H9 (cell line): Measurements from ENCODE around the gene ANO2. TPM values are rescaled to one million over a fixed set of nuclear protein-coding genes. Genes with fewer than 3 reads are reported as not detected.

ENCODE experiments used
- DNase-seq: peaks from one replicate; pipeline ENCODE4 v3.0.0-alpha.2; 2017
- H2AFZ ChIP-seq: one replicate; pipeline ENCODE4 v1.6.1; 2013; ENCODE audit warnings: mild to moderate bottlenecking, low read length, control low read depth, moderate library complexity
- H2AK5ac ChIP-seq: 2 replicates; pipeline ENCODE4 v1.6.1; 2013; ENCODE audit warnings: low read length, control low read depth, mixed read lengths; ENCODE audit not compliant: insufficient read length
- H2BK120ac ChIP-seq: one replicate; pipeline ENCODE4 v1.6.1; 2013; ENCODE audit warnings: low read depth, mild to moderate bottlenecking, low read length, control low read depth, inconsistent platforms; ENCODE audit not compliant: poor library complexity, severe bottlenecking
- H2BK12ac ChIP-seq: 2 replicates; pipeline ENCODE4 v1.6.1; 2013; ENCODE audit warnings: low read length, control low read depth, mixed read lengths, low read depth; ENCODE audit not compliant: insufficient read length
- H2BK15ac ChIP-seq: 2 replicates; pipeline ENCODE4 v1.6.1; 2013; ENCODE audit warnings: low read depth, low read length, control low read depth
- H2BK20ac ChIP-seq: one replicate; pipeline ENCODE4 v1.6.1; 2013; ENCODE audit warnings: low read depth, mild to moderate bottlenecking, low read length, control low read depth, inconsistent platforms; ENCODE audit not compliant: poor library complexity, severe bottlenecking
- H2BK5ac ChIP-seq: 2 replicates; pipeline ENCODE4 v1.6.1; 2013; ENCODE audit warnings: low read length, control low read depth, mixed read lengths; ENCODE audit not compliant: insufficient read length
- H3K14ac ChIP-seq: 2 replicates; pipeline ENCODE4 v1.6.1; 2013; ENCODE audit warnings: low read length, control low read depth; ENCODE audit not compliant: insufficient read depth
- H3K18ac ChIP-seq: 2 replicates; pipeline ENCODE4 v1.6.1; 2013; ENCODE audit warnings: low read depth, mild to moderate bottlenecking, mixed read lengths, low read length, control low read depth; ENCODE audit not compliant: insufficient read length
- H3K23ac ChIP-seq: 2 replicates; pipeline ENCODE4 v1.6.1; 2013; ENCODE audit warnings: low read length, control low read depth, mixed read lengths, low read depth; ENCODE audit not compliant: insufficient read length
- H3K23me2 ChIP-seq: 2 replicates; pipeline ENCODE4 v1.6.1; 2013; ENCODE audit warnings: low read depth, mild to moderate bottlenecking, mixed read lengths, low read length, control low read depth; ENCODE audit not compliant: insufficient read length, poor library complexity, severe bottlenecking
- H3K27ac ChIP-seq: 2 replicates; pipeline ENCODE4 v1.5.1; 2013; ENCODE audit warnings: low read length, control low read depth, mixed read lengths, low read depth; ENCODE audit not compliant: insufficient read length
- H3K27me3 ChIP-seq: 2 replicates; pipeline ENCODE4 v1.6.1; 2013; ENCODE audit warnings: low read length, control low read depth, inconsistent platforms; ENCODE audit not compliant: insufficient read depth
- H3K4ac ChIP-seq: 2 replicates; pipeline ENCODE4 v1.6.1; 2013; ENCODE audit warnings: low read depth, mild to moderate bottlenecking, control low read depth, inconsistent platforms, low read length, moderate library complexity
- H3K4me1 ChIP-seq: 2 replicates; pipeline ENCODE4 v1.6.1; 2013; ENCODE audit warnings: low read length, control low read depth, inconsistent platforms; ENCODE audit not compliant: insufficient read depth
- H3K4me2 ChIP-seq: 2 replicates; pipeline ENCODE4 v1.6.1; 2013; ENCODE audit warnings: low read length, control low read depth, mixed read lengths; ENCODE audit not compliant: insufficient read length, insufficient read depth
- H3K56ac ChIP-seq: 2 replicates; pipeline ENCODE4 v1.6.1; 2013; ENCODE audit warnings: low read depth, mild to moderate bottlenecking, mixed read lengths, low read length, control low read depth; ENCODE audit not compliant: insufficient read length
- H3K79me1 ChIP-seq: 2 replicates; pipeline ENCODE4 v1.6.1; 2013; ENCODE audit warnings: low read depth, mild to moderate bottlenecking, moderate library complexity, low read length, control low read depth, inconsistent platforms; ENCODE audit not compliant: insufficient read depth, poor library complexity, severe bottlenecking
- H3K79me2 ChIP-seq: 2 replicates; pipeline ENCODE4 v1.6.1; 2013; ENCODE audit warnings: low read length, control low read depth, inconsistent platforms; ENCODE audit not compliant: insufficient read depth
- H3K9ac ChIP-seq: 2 replicates; pipeline ENCODE4 v1.6.1; 2013; ENCODE audit warnings: low read length, control low read depth, mixed read lengths; ENCODE audit not compliant: insufficient read length; ENCODE audit errors: extremely low read depth
- H3K9me3 ChIP-seq: one replicate; pipeline ENCODE4 v1.6.1; 2013; ENCODE audit warnings: low read depth, low read length, inconsistent platforms; ENCODE audit not compliant: control insufficient read depth
- H3T11ph ChIP-seq: one replicate; pipeline ENCODE4 v1.6.1; 2013; ENCODE audit warnings: mild to moderate bottlenecking, low read length, control low read depth, inconsistent platforms
- H4K20me1 ChIP-seq: one replicate; pipeline ENCODE4 v1.6.1; 2013; ENCODE audit not compliant: control insufficient read depth, insufficient read length, insufficient read depth
- H4K5ac ChIP-seq: 2 replicates; pipeline ENCODE4 v1.6.1; 2013; ENCODE audit warnings: low read depth, mild to moderate bottlenecking, mixed read lengths, low read length, control low read depth; ENCODE audit not compliant: insufficient read length
- H4K8ac ChIP-seq: replicated peaks from 2 replicates; pipeline ENCODE4 v1.6.1; 2013; ENCODE audit warnings: low read length, control low read depth, mixed read lengths, low read depth; ENCODE audit not compliant: insufficient read length
- H4K91ac ChIP-seq: 2 replicates; pipeline ENCODE4 v1.6.1; 2013; ENCODE audit warnings: low read depth, mild to moderate bottlenecking, moderate library complexity, mixed read lengths, low read length, control low read depth; ENCODE audit not compliant: insufficient read length
- H3K27ac Mint-ChIP-seq, 3 experiments: 2 replicates in 2 of 3; 3 replicates in 1 of 3; pipeline ENCODE4 v1.8.0; 2020 to 2021; ENCODE audit warnings: mixed read lengths in 3 of 3, mild to moderate bottlenecking in 1 of 3, moderate library complexity in 1 of 3
- H3K27me3 Mint-ChIP-seq: 2 replicates; pipeline ENCODE4 v1.8.0; 2021; ENCODE audit warnings: low read depth, mild to moderate bottlenecking, moderate library complexity, mixed read lengths
- H3K36me3 Mint-ChIP-seq, 3 experiments: 2 replicates in 2 of 3; 3 replicates in 1 of 3; pipeline ENCODE4 v1.8.0; 2020 to 2021; ENCODE audit warnings: low read depth in 3 of 3, mixed read lengths in 3 of 3; ENCODE audit not compliant: insufficient read depth in 1 of 3
- H3K4me1 Mint-ChIP-seq, 2 experiments: 2 replicates each; pipeline ENCODE4 v1.8.0; 2020; ENCODE audit warnings: mixed read lengths in 2 of 2
- H3K4me3 Mint-ChIP-seq, 2 experiments: 2 replicates in 1 of 2; 3 replicates in 1 of 2; pipeline ENCODE4 v1.8.0; 2020 to 2021; ENCODE audit warnings: mild to moderate bottlenecking in 2 of 2, mixed read lengths in 2 of 2, moderate library complexity in 1 of 2
- H3K9me3 Mint-ChIP-seq, 2 experiments: 2 replicates in 1 of 2; 3 replicates in 1 of 2; pipeline ENCODE4 v1.8.0; 2020; ENCODE audit warnings: mild to moderate bottlenecking in 2 of 2, mixed read lengths in 2 of 2, moderate library complexity in 1 of 2
- WGBS: extraction: QIAGEN DNeasy Blood & Tissue Kit; methylation state at CpG from one replicate; pipeline ENCODE4 v1.1.7; 2013; ENCODE audit warnings: missing lambda C conversion rate, low lambda C conversion rate, mixed read lengths; ENCODE audit not compliant: insufficient read length; ENCODE audit errors: extremely low coverage; 5-methylcytosine and 5-hydroxymethylcytosine counted together
- total RNA-seq: library from RNA; stranded (reverse); gene quantifications from 2 replicates; pipeline ENCODE4 v1.2.1, GENCODE V29; 2021
- TF ChIP-seq, protein P1 (sequence below): fragments of 200-600 bp; sonication (generic); conservative IDR thresholded peaks from 3 replicates; pipeline ENCODE4 v1.8.0; 2021; ENCODE audit warnings: antibody characterized with exemption, mild to moderate bottlenecking

ANO2 gene
- total RNA-seq, 1 experiment from 2014 or later, result 3.8 TPM

DNA sequence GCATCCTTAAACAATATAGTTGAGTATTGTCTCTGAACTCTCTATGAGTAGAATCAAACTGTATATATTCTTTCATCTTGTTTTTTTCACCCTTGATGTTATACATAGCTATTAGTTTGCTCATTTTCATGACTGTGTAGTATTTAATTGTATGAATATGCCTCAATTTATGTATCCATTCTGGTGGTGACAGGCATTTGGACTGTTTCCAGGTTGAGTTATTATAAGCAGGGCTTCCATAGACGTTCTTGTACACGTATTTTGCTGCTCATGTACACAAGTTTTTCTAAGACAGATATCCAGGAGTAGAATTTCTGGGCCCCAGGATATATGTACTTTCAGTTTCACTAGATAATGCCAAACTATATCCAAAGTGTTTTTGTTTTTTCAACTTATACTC is 301.8 kb downstream of the ANO2 start:
- H3K9me3 Mint-ChIP-seq, result no peaks in the 10 kb centered on the region
- H3K4me1 Mint-ChIP-seq, result peaks cover under 1 to 4% of the 10 kb centered on the region in 2 experiments; a peak in 3 of 4 replicates
- Histone ChIP-seq H3K4me1 (no peaks in the 10 kb centered on the region), H2BK120ac (no peak overlapping the region), H3K9ac (no peak overlapping the region), H3K23ac (no peak overlapping the region), H2BK5ac (no peak overlapping the region), H3K79me1 (no peaks in the 10 kb centered on the region), H4K91ac (no peak overlapping the region), H3K27ac (no peak overlapping the region), H3K56ac (no peak overlapping the region), H3K14ac (no peak overlapping the region), H4K5ac (no peak overlapping the region), H2AFZ (no peak overlapping the region), H3K4ac (no peak overlapping the region), H4K8ac (no peak overlapping the region), H3T11ph (no peak overlapping the region), H3K9me3 (no peaks in the 10 kb centered on the region), H2AK5ac (no peak overlapping the region), H2BK15ac (no peak overlapping the region), H3K27me3 (no peaks in the 10 kb centered on the region), H3K4me2 (no peak overlapping the region), H3K18ac (no peak overlapping the region), H3K79me2 (no peaks in the 10 kb centered on the region), H4K20me1 (no peaks in the 10 kb centered on the region), H2BK20ac (no peak overlapping the region), H3K23me2 (no peaks in the 10 kb centered on the region), H2BK12ac (no peak overlapping the region)
- no peak overlapping the region for H3K4me3 Mint-ChIP-seq
- TF ChIP-seq, protein P1, sequence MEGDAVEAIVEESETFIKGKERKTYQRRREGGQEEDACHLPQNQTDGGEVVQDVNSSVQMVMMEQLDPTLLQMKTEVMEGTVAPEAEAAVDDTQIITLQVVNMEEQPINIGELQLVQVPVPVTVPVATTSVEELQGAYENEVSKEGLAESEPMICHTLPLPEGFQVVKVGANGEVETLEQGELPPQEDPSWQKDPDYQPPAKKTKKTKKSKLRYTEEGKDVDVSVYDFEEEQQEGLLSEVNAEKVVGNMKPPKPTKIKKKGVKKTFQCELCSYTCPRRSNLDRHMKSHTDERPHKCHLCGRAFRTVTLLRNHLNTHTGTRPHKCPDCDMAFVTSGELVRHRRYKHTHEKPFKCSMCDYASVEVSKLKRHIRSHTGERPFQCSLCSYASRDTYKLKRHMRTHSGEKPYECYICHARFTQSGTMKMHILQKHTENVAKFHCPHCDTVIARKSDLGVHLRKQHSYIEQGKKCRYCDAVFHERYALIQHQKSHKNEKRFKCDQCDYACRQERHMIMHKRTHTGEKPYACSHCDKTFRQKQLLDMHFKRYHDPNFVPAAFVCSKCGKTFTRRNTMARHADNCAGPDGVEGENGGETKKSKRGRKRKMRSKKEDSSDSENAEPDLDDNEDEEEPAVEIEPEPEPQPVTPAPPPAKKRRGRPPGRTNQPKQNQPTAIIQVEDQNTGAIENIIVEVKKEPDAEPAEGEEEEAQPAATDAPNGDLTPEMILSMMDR, result no peak
- DNase-seq, result no peak
- no peaks in the 10 kb centered on the region for H3K36me3 Mint-ChIP-seq
- peaks cover 3% of the 10 kb centered on the region for H3K27me3 Mint-ChIP-seq
- no CpG with 5 or more reads among the region's 2 CpGs for WGBS
- no peak overlapping the region for H3K27ac Mint-ChIP-seq
